ES-I3 (cell line): ENCODE measurements around the gene RASA4B.
"Not testable (repeated sequence)": the region's sequence is repeated elsewhere in the genome, so short reads cannot be mapped to it uniquely, and the experiment has no call there.

Experiments
- H3K36me3 ChIP-seq: 2 replicates; pipeline ENCODE4 v1.6.1; 2013; ENCODE audit warnings: mild to moderate bottlenecking, low read length, control low read depth, moderate library complexity; ENCODE audit not compliant: insufficient read depth
- H3K4me1 ChIP-seq: 2 replicates; pipeline ENCODE4 v1.6.1; 2013; ENCODE audit warnings: mild to moderate bottlenecking, control low read depth, low read length; ENCODE audit not compliant: insufficient read depth
- H3K9ac ChIP-seq: 2 replicates; pipeline ENCODE4 v1.6.1; 2013; ENCODE audit warnings: low read depth, mild to moderate bottlenecking, low read length, moderate library complexity
- H3K9me3 ChIP-seq: 2 replicates; pipeline ENCODE4 v1.6.1; 2013; ENCODE audit warnings: mild to moderate bottlenecking, low read length, moderate library complexity; ENCODE audit not compliant: control insufficient read depth, insufficient read depth

The RASA4B gene

DNA sequence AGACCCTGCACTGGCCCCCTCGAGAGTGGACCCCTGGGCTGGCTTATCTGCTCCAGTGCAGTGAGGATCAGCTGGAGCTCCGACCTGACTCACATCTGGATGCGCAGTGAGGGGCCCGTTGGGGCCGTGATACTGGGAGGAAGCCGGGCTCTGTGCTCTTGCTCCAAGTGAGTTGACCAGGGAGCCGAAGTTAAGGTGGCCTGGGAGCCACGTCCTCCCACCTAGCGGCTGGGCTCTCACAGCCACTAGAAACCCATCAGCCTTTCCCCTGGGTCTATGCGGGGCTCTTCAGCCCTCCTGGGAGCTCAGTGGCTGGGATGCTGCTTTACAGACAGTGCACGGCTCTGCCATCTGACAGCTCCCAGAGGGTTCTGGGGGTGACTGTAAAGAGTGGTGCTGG, 62.0 kb downstream of the RASA4B start:
- Histone ChIP-seq H3K9ac (no peak overlapping the region), H3K36me3 (peaks cover 15% of the 10 kb centered on the region; the same call in 1 of the 2 replicates), H3K9me3 (no peaks in the 10 kb centered on the region), H3K4me1 (peaks cover 7% of the 10 kb centered on the region; the same call in 1 of the 2 replicates)

DNA sequence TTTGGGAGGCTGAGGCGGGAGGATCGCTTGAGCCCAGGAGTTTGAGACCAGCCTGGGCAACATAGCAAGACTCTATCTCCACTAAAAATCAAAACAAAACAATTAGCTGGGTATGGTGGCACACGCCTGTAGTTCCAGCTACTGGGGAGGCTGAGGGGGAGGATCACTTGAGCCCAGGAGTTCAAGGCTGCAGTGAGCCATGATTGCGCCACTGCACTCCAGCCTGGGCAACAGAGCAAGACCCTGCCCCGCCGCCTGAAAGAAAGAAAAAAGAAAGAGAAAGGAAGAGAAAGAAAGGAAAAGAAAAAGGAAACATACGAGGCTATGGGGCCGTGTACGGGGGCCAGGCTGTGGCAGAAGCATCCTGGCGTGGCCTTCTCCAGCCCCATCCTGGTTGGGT, 62.6 kb downstream of the RASA4B start:
- peaks cover 15% of the 10 kb centered on the region; the same call in 1 of the 2 replicates for H3K36me3 ChIP-seq
- H3K4me1 ChIP-seq, H3K9ac ChIP-seq, H3K9me3 ChIP-seq: not testable (repeated sequence)

DNA sequence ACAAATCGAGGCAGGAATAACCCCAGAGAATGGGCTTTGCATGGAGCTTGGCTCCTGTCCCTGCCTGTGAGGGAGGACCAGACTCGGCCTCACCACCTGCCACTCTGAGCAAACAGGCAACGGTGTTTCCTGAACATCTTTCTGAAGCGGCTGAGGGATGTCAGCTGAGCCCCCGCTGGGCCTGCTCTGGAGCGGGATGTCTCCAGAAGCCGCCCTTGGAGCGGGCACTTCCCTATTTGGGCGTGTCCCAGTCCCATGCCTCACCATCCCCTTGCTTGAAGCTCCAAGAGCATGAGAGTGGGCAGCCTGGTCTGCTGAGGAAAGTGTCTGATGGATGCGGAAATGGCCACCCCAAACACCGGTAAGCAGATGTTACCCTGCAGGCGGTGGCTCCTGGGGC, 63.1 kb downstream of the RASA4B start:
- Histone ChIP-seq H3K4me1 (peaks cover 7% of the 10 kb centered on the region; the same call in 1 of the 2 replicates), H3K9me3 (no peaks in the 10 kb centered on the region), H3K9ac (no peak overlapping the region), H3K36me3 (peaks cover 13% of the 10 kb centered on the region; the same call in 1 of the 2 replicates)

DNA sequence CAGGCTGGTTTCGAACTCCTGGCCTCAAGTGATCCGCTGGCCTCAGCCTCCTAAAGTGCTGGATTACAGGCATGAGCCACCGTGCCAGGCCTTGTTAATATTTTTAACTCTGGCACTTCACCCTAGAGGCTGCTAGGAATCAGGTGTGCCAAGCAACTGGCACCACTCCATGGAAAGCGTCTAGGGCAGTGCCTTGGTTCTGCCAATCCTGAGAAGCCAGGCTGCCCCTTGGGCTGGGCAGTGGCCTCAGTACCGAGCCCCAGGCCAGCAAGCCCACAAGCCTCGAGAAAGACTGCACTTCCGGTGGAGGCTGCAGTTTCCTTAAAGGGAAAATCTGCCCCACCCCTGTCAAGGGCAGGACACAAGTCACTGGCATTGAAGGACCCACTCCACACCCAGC, 64.3 kb downstream of the RASA4B start:
- Histone ChIP-seq H3K9ac (no peak overlapping the region), H3K36me3 (peaks cover 10% of the 10 kb centered on the region; the same call in 1 of the 2 replicates), H3K4me1 (peaks cover 7% of the 10 kb centered on the region; the same call in 1 of the 2 replicates), H3K9me3 (no peaks in the 10 kb centered on the region)

DNA sequence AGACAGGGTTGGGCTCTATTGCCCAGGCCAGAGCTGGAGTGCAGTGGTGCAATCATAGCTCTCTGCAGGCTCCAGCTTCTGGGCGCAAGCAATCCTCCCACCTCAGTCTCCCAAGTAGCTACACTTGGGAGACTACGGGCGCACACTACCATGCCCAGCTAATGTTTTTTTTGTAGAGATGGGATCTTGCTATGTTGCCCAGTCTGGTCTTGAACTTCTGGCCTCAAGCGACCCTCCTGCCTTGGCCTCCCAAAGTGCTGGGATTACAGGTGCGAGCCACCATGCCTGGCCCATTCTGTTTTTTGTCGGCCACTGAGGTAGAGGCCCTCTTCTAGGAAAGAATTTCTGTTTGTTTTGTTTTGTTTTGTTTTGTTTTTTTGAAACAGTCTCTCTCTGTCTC, 65.1 kb downstream of the RASA4B start:
- peaks cover 14% of the 10 kb centered on the region; the same call in 1 of the 2 replicates for H3K4me1 ChIP-seq
- no peak overlapping the region for H3K9ac ChIP-seq
- H3K9me3 ChIP-seq: no peaks in the 10 kb centered on the region
- peaks cover 6% of the 10 kb centered on the region; the same call in 1 of the 2 replicates for H3K36me3 ChIP-seq

DNA sequence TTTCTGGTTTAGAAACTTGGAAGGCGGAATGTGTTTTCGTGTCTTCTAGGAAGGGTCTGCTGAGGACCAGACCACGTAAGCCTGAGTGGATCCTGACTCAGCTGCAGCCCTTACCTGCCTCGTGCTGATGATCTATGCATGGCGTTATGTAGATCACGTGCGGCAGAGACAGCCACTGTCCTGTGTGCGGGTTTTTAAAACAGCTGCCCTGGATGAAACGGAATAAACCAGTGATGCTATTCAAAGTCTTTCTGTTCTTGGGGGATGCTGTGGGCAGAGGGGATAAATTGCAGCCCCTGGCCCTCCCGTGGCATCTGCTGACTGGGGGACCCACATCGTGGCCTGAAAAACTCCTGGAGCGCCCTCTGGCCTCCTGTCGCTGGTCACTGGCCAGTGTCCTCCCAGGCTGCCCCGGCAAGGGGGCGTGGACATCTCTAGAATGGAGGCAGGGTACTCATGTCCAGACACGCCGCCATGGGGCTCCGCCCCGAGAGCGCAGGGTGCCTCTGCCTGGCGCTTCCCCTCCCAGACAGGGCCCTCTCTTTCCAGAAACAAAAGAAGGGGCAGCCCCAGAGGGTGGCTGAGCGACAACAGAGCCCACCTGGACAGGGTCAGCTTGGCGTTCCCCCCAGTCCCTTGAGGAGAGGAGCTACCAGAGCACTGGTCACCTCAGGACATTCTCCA, 66.1 kb downstream of the RASA4B start:
- H3K9ac ChIP-seq: no peak overlapping the region
- peaks cover 14% of the 10 kb centered on the region; the same call in 1 of the 2 replicates for H3K4me1 ChIP-seq
- no peaks in the 10 kb centered on the region for H3K9me3 ChIP-seq
- 0 out of 2 replicates have a peak, but pooled peaks cover 3% of the 10 kb centered on the region for H3K36me3 ChIP-seq

DNA sequence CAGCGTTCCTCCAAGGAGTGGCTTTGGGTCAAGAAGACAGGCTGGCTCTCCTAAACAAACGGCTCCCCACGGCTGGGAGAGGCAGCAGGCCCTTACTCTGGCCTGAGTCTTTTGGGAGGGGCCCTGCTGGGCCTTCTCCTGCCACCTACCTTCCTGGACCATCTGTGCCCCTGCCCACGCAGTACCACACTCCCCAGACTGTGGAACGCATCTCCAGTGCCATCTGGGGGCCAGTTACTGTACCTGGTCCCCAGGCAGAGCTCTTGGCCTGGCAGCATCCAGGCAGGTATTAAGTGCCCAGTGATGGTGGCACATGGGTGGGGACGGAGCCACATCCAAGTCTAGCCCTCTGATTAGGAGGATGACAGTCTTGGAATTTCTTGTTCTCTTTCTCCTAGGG, 67.3 kb downstream of the RASA4B start:
- Histone ChIP-seq H3K9ac (no peak overlapping the region), H3K9me3 (no peaks in the 10 kb centered on the region), H3K4me1 (peaks cover 14% of the 10 kb centered on the region; the same call in 1 of the 2 replicates), H3K36me3 (no peaks in the 10 kb centered on the region; the same call in 1 of the 2 replicates)

DNA sequence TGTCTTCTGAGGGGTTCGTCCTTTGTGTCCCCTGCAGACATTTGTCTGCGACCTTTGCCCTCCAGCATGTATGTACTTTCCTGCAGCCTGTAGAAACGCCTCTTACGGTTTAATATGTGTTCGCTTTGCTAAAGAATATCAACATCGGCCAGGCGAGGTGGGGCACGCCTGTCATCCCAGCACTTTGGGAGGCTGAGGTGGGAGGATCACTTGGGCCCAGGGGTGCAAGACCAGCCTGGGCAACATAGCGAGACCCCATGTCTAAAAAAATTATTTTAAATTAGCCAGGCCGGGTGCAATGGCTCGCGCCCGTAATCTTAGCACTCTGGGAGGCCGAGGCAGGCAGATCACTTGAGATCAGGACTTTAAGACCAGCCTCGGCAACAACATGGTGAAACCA, 68.4 kb downstream of the RASA4B start:
- H3K36me3 ChIP-seq: peaks cover 3% of the 10 kb centered on the region; the same call in 1 of the 2 replicates
- H3K9me3 ChIP-seq: no peaks in the 10 kb centered on the region
- H3K4me1 ChIP-seq: peaks cover 14% of the 10 kb centered on the region; the same call in 1 of the 2 replicates
- H3K9ac ChIP-seq: no peak overlapping the region

DNA sequence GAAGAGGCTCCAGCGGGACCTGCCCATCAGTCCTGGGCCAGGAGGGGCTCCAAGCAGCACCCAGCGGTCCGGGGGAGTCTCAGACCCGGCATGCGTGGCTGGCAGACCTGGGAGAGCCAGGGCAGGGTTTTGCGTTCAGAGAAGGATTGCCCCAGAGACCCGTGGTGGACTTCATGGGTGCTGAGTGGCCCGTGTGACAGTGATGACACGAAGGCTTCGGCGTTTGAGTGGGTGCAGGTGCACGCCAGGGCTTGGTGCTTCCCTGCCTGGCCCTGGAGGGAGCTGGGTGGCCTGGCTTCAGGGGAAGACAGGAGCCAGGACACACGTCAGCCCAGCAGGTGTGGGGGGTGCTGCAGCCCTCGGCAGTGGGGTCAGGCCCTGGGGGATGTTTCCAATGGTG, 70.3 kb downstream of the RASA4B start:
- Histone ChIP-seq H3K9me3 (no peaks in the 10 kb centered on the region), H3K4me1 (peaks cover 14% of the 10 kb centered on the region; the same call in 1 of the 2 replicates)

DNA sequence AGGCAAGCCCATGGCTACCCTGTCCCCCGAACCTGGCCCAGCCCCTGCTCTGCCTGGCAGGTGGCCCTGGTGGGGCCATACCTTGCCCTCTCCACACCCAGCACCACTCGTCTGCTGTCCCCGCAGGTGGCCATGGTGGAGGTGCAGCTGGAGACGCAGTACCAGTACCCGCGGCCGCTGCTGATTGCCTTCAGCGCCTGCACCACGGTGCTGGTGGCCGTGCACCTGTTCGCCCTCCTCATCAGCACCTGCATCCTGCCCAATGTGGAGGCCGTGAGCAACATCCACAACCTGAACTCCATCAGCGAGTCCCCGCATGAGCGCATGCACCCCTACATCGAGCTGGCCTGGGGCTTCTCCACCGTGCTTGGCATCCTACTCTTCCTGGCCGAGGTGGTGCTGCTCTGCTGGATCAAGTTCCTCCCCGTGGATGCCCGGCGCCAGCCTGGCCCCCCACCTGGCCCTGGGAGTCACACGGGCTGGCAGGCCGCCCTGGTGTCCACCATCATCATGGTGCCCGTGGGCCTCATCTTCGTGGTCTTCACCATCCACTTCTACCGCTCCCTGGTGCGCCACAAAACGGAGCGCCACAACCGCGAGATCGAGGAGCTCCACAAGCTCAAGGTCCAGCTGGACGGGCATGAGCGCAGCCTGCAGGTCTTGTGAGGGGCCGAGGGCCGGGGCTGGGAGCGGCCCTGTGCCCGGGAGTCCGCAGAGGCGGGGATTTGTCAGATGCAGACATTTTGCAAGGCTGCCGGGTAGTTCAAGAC, 71.0 kb downstream of the RASA4B start:
- no peaks in the 10 kb centered on the region for H3K9me3 ChIP-seq
- H3K9ac ChIP-seq: no peak overlapping the region
- H3K36me3 ChIP-seq: peaks cover 3% of the 10 kb centered on the region; the same call in 1 of the 2 replicates
- H3K4me1 ChIP-seq: peaks cover 10% of the 10 kb centered on the region; the same call in 1 of the 2 replicates

More for the DNA sequence above, 70.3 kb downstream of the RASA4B start:
- Histone ChIP-seq H3K9ac (no peak overlapping the region), H3K36me3 (peaks cover 3% of the 10 kb centered on the region; the same call in 1 of the 2 replicates)

DNA sequence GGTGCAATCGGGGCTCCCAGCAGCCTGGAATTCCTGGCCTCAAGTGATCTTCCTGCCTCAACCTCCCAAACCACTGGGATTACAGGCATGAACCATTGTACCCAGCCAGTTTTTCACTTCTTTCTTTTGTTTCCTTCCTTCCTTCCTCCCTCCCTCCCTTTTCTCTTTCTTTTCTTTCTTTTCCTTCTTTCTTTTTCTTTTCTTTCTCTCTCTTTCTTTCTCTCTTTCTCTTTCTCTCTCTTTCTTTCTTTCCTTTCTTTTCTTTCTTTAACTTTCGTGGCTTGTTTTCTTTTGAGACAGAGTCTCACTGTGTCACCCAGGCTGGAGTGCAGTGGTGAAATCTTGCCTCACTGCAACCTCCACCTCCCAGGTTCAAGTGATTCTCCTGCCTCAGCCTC, 71.9 kb downstream of the RASA4B start:
- Histone ChIP-seq H3K9ac (no peak overlapping the region), H3K4me1 (peaks cover 8% of the 10 kb centered on the region; the same call in 1 of the 2 replicates), H3K36me3 (peaks cover 3% of the 10 kb centered on the region; the same call in 1 of the 2 replicates), H3K9me3 (no peaks in the 10 kb centered on the region)

DNA sequence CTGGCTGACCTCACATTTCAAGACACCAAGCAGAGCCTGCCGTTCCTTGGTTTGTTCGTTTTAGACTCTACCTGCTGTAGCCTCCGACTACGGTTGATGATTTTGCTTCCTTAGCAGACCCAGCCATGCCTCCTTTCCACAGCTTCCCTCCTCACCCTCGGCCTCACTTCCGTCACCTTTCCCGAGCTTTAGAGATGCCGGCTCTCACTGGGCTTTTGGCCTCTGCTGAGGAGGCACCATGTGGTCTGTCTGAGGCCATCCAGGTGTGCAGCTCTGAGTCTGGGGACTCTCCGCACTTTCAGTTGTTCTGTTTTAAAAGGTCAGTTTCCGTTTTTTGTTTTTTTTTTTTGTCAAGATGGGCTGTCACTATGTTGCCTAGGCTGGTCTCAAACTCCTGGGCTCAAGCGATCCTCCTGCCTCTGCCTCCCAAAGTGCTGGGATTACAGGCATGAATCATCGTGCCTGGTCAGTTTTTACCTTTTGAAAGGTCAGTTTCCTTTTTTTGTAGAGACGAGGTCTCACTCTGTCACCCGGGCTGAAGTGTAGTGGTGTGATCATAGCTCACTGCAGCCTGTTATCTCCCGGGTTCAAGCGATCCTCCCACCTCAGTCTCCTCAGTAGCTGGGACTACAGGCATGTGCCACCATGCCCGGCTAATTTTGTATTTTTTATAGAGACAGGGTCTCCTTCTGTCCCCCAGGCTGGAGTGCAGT, 72.5 kb downstream of the RASA4B start:
- Histone ChIP-seq H3K9ac (no peak overlapping the region), H3K36me3 (peaks cover 3% of the 10 kb centered on the region; the same call in 1 of the 2 replicates)

DNA sequence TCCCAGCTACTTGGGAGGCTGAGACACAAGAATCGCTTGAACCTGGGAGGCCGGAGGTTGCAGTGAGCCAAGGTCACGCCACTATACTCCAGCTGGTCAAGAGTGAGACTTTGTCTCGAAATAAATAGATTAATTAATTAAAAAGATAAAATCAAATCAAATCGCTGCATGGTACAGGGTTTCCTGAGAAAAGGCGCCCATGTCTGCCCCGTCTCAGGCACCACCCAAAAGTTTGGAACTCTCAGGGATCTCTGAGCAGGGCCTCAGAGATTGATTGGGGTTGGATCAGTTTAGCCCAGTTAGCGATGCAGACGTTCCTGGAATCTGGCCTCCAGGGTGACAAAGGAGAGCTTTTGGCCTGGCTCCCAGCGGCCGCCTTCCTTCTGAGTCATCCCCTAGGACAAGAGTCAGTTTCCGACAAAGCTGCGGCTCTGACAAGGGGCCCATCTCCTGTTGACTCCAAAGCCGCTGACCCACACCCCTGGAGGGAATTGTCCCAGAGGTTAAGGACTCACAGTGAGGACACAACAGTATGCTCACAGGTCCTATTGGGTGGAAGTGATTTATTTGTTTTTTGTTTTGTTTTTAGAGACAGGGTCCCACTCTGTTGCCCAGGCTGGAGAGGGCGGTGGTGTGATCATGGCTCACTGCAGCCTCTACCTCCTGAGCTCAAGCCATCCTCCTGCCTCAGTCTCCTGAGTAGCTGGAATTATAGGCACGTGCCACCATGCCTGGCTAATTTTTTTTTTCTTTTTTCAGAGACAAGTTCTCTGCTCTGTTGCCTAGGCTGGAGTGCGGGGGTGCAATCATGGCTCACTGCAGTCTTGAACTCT, 77.4 kb downstream of the RASA4B start:
- H3K9ac ChIP-seq: no peak overlapping the region
- peaks cover 4% of the 10 kb centered on the region; the same call in 1 of the 2 replicates for H3K4me1 ChIP-seq
- H3K36me3 ChIP-seq: peaks cover 3% of the 10 kb centered on the region; the same call in 1 of the 2 replicates
- no peaks in the 10 kb centered on the region for H3K9me3 ChIP-seq

More for the DNA sequence above, 72.5 kb downstream of the RASA4B start:
- H3K9me3 ChIP-seq: no peaks in the 10 kb centered on the region
- H3K4me1 ChIP-seq: peaks cover 11% of the 10 kb centered on the region; the same call in 1 of the 2 replicates
